HEK293 (cell line): ENCODE measurements around the gene MTTP.

ENCODE experiments used
- CTCF ChIA-PET: fragments of 350-600 bp; formaldehyde crosslinking; extraction: SDS; loops from one replicate; lab custom pipeline; 2021; ENCODE audit warnings: antibody characterized with exemption; lab: Yijun Ruan, JAX
- POLR2A ChIA-PET: fragments of 300-600 bp; formaldehyde crosslinking; extraction: SDS; loops from one replicate; lab custom pipeline; 2020; ENCODE audit warnings: antibody characterized with exemption, inconsistent platforms; lab: Yijun Ruan, JAX
- H3K27ac ChIP-seq: fragments of 200-500 bp; sonication (Bioruptor generic); 2 replicates; pipeline ENCODE4 v1.5.1; 2014; ENCODE audit warnings: low read depth, low read length, control low read depth, inconsistent platforms; ENCODE audit errors: extremely low read depth
- H3K36me3 ChIP-seq, 2 experiments: fragments of 200-500 bp in 1 of 2; sonication (Bioruptor generic) in 1 of 2; 1 replicate in 1 of 2; 2 replicates in 1 of 2; pipeline ENCODE4 v1.5.1; 2014 to 2017; ENCODE audit warnings: inconsistent platforms in 2 of 2, low read length in 2 of 2; ENCODE audit not compliant: control insufficient read depth in 2 of 2, insufficient read depth in 1 of 2
- H3K4me1 ChIP-seq: fragments of 200-500 bp; sonication (Bioruptor generic); 2 replicates; pipeline ENCODE4 v1.5.1; 2014; ENCODE audit warnings: mild to moderate bottlenecking, low read length, inconsistent platforms; ENCODE audit not compliant: control insufficient read depth, insufficient read depth
- H3K4me3 ChIP-seq: 2 replicates; pipeline ENCODE4 v1.5.1; 2011; ENCODE audit warnings: low read depth, mild to moderate bottlenecking, control low read depth, low read length, moderate library complexity
- H3K9me3 ChIP-seq: fragments of 200-500 bp; sonication (Bioruptor generic); 2 replicates; pipeline ENCODE4 v1.5.1; 2014; ENCODE audit warnings: low read depth, low read length, inconsistent platforms; ENCODE audit not compliant: control insufficient read depth, insufficient read depth
- GLIS1 ChIP-seq: fragments of 450-650 bp; formaldehyde crosslinking; IDR thresholded peaks from 2 replicates; pipeline ENCODE4 v1.5.1; 2016; ENCODE audit warnings: missing biosample characterization, missing genetic modification characterization
- KLF10 ChIP-seq: fragments of 450-650 bp; IDR thresholded peaks from 2 replicates; pipeline ENCODE4 v1.5.1; 2018; ENCODE audit warnings: missing biosample characterization, mild to moderate bottlenecking, missing genetic modification characterization
- PRDM1 ChIP-seq: fragments of 450-650 bp; formaldehyde crosslinking; IDR thresholded peaks from 2 replicates; pipeline ENCODE4; 2016; ENCODE audit warnings: missing biosample characterization, missing genetic modification characterization
- SP2 ChIP-seq: fragments of 450-650 bp; formaldehyde crosslinking; IDR thresholded peaks from 2 replicates; pipeline ENCODE4 v1.5.1; 2016; ENCODE audit warnings: missing biosample characterization, missing genetic modification characterization
- SP7 ChIP-seq: fragments of 450-650 bp; formaldehyde crosslinking; IDR thresholded peaks from 2 replicates; pipeline ENCODE4 v1.5.1; 2016; ENCODE audit warnings: missing biosample characterization, missing genetic modification characterization
- ZBTB21 ChIP-seq: fragments of 450-650 bp; formaldehyde crosslinking; IDR thresholded peaks from 2 replicates; pipeline ENCODE4 v1.5.1; 2017; ENCODE audit warnings: missing biosample characterization, missing genetic modification characterization
- ZNF19 ChIP-seq: fragments of 450-650 bp; formaldehyde crosslinking; IDR thresholded peaks from 2 replicates; pipeline ENCODE4; 2016; ENCODE audit warnings: missing biosample characterization, missing genetic modification characterization, low read depth
- ZNF23 ChIP-seq: fragments of 450-650 bp; formaldehyde crosslinking; IDR thresholded peaks from 2 replicates; pipeline ENCODE4 v1.5.1; 2016; ENCODE audit warnings: missing biosample characterization, missing genetic modification characterization, borderline replicate concordance
- ZNF248 ChIP-seq: fragments of 450-650 bp; formaldehyde crosslinking; IDR thresholded peaks from 2 replicates; pipeline ENCODE4 v1.5.1; 2017; ENCODE audit warnings: missing biosample characterization, missing genetic modification characterization
- ZNF48 ChIP-seq: fragments of 450-650 bp; formaldehyde crosslinking; IDR thresholded peaks from 2 replicates; pipeline ENCODE4 v1.5.1; 2016; ENCODE audit warnings: missing biosample characterization, missing genetic modification characterization
- ZNF521 ChIP-seq: fragments of 450-650 bp; formaldehyde crosslinking; IDR thresholded peaks from 2 replicates; pipeline ENCODE4 v1.5.1; 2017; ENCODE audit warnings: missing biosample characterization, mild to moderate bottlenecking, missing genetic modification characterization
- ZNF555 ChIP-seq: fragments of 450-650 bp; formaldehyde crosslinking; conservative IDR thresholded peaks from 2 replicates; pipeline ENCODE4 v1.5.1; 2017; ENCODE audit warnings: missing biosample characterization, mild to moderate bottlenecking, missing genetic modification characterization, inconsistent platforms
- ZNF558 ChIP-seq: fragments of 450-650 bp; formaldehyde crosslinking; IDR thresholded peaks from 2 replicates; pipeline ENCODE4 v1.5.1; 2016; ENCODE audit warnings: missing biosample characterization, missing genetic modification characterization
- ZNF560 ChIP-seq: fragments of 450-650 bp; formaldehyde crosslinking; IDR thresholded peaks from 2 replicates; pipeline ENCODE4 v1.5.1; 2017; ENCODE audit warnings: missing biosample characterization, missing genetic modification characterization, borderline replicate concordance
- ZNF776 ChIP-seq: fragments of 450-650 bp; formaldehyde crosslinking; IDR thresholded peaks from 2 replicates; pipeline ENCODE4 v1.5.0; 2017; ENCODE audit warnings: missing biosample characterization, missing genetic modification characterization, borderline replicate concordance
- TF ChIP-seq, protein P1 (sequence below): fragments of 450-650 bp; formaldehyde crosslinking; IDR thresholded peaks from 2 replicates; pipeline ENCODE4 v1.5.1; 2016; ENCODE audit warnings: missing biosample characterization, missing genetic modification characterization
- TF ChIP-seq, protein P2 (sequence below): fragments of 450-650 bp; formaldehyde crosslinking; optimal IDR thresholded peaks from 2 replicates; pipeline ENCODE3; 2016; ENCODE audit warnings: missing biosample characterization, mild to moderate bottlenecking, missing genetic modification characterization
- TF ChIP-seq, protein P3 (sequence below): fragments of 450-650 bp; formaldehyde crosslinking; IDR thresholded peaks from 2 replicates; pipeline ENCODE4 v1.5.1; 2016; ENCODE audit warnings: missing biosample characterization, missing genetic modification characterization, borderline replicate concordance
- TF ChIP-seq, protein P4 (sequence below): fragments of 450-650 bp; formaldehyde crosslinking; conservative IDR thresholded peaks from 2 replicates; pipeline ENCODE4 v1.5.1; 2016; ENCODE audit warnings: low read depth, missing biosample characterization, missing genetic modification characterization

The MTTP gene

DNA sequence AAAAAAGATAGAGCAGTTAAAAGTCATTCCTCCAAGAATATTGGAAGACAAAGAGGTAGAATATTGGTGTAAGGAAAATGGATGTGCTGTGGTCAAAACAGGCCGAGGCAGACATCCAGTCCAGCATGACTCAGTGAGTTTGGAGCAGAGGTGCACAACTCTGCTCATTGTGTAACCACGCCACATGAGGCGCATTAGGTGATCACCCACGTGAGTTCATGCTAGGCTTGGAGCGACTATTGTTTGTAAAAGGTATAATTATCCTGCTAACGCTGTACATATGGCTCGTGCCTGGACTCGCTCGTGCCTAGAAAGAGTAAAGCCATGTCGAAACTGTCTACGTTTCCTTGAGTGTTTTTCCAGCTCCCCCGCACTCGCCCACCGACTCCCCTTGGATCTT lies 59.1 kb downstream of the MTTP start:
- TF ChIP-seq ZNF248 (tag by site-specific recombination), result no peak
- TF ChIP-seq, protein P1, sequence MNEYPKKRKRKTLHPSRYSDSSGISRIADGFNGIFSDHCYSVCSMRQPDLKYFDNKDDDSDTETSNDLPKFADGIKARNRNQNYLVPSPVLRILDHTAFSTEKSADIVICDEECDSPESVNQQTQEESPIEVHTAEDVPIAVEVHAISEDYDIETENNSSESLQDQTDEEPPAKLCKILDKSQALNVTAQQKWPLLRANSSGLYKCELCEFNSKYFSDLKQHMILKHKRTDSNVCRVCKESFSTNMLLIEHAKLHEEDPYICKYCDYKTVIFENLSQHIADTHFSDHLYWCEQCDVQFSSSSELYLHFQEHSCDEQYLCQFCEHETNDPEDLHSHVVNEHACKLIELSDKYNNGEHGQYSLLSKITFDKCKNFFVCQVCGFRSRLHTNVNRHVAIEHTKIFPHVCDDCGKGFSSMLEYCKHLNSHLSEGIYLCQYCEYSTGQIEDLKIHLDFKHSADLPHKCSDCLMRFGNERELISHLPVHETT (tag by site-specific recombination), result no peak
- TF ChIP-seq SP7, result no peak
- TF ChIP-seq KLF10 (tag by site-specific recombination), result no peak
- no peak for TF ChIP-seq ZNF776
- no peak for TF ChIP-seq ZNF19
- Histone ChIP-seq H3K36me3 (no peaks in the 10 kb centered on the region), H3K9me3 (no peaks in the 10 kb centered on the region), H3K4me3 (no peak overlapping the region), H3K27ac (no peak overlapping the region), H3K4me1 (no peaks in the 10 kb centered on the region)
- POLR2A ChIA-PET, result no interaction called here
- CTCF ChIA-PET, result no interaction called here

DNA sequence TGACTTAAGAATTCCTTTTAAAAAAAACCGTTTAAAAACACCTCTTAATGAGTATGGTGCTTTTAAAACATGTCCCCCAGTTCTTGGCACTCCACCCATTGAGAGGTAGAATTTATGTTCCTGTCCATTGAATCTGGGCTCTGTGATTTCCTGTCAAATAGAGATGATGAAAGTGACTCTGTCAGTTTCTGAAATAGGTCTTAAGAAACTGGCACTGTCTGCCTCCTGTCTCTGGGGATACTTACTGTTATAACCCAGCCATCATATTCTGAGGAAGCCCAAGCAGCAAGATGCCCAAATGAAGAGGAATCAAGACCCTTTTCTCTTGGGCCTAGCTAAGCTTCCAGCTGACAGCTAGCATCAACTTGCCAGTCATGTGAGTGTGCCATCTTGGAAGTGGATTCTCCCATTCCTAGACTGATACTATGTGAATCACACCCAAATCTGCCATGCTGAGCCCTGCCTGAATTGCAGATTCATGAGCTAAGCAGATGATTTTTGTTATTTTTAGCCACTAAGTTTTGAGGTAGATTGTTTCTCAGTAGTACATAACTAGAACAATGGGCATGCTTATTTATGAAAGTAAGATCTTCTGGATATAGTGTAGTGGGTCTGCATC lies 60.2 kb downstream of the MTTP start:
- Histone ChIP-seq H3K27ac (no peak overlapping the region), H3K36me3 (no peaks in the 10 kb centered on the region)
- TF ChIP-seq ZNF558 (tag by site-specific recombination) (no peak), ZNF48 (tag by site-specific recombination) (no peak), ZBTB21 (no peak), GLIS1 (no peak), ZNF521 (tag by site-specific recombination) (no peak)
- TF ChIP-seq, protein P2, sequence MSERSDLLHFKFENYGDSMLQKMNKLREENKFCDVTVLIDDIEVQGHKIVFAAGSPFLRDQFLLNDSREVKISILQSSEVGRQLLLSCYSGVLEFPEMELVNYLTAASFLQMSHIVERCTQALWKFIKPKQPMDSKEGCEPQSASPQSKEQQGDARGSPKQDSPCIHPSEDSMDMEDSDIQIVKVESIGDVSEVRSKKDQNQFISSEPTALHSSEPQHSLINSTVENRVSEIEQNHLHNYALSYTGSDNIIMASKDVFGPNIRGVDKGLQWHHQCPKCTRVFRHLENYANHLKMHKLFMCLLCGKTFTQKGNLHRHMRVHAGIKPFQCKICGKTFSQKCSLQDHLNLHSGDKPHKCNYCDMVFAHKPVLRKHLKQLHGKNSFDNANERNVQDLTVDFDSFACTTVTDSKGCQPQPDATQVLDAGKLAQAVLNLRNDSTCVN (tag by site-specific recombination), result no peak
- TF ChIP-seq, all 188 proteins: peak for 0
- Histone ChIP-seq H3K4me3 (no peak overlapping the region), H3K4me1 (no peaks in the 10 kb centered on the region), H3K9me3 (no peaks in the 10 kb centered on the region)
- ChIA-PET POLR2A (no interaction called here), CTCF (no interaction called here)

DNA sequence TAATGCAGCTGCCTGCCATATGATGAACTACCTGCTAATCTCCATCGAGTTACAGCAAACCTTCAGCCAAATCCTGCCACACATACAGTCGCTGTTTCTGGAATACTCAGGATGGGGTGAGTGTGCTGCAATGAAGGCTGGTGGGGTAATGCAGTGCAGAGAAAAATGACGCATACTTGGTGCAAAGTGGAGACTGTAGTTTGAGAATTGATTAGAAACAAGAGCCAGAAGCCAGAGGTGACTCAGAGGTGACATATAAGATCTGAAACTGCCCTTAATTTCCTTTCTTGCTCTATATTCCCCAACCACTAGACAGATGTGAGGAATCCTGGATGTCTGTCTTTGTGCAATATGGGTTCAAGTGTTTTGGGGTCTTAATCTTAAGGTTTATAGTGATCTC lies 61.0 kb downstream of the MTTP start:
- no peak overlapping the region for H3K27ac ChIP-seq
- H3K4me1 ChIP-seq, result no peaks in the 10 kb centered on the region
- H3K36me3 ChIP-seq, result no peaks in the 10 kb centered on the region
- TF ChIP-seq SP2 (tag by site-specific recombination) (no peak), ZNF23 (tag by site-specific recombination) (no peak), ZNF555 (no peak), PRDM1 (no peak), ZNF560 (tag by site-specific recombination) (no peak)
- TF ChIP-seq, protein P3, sequence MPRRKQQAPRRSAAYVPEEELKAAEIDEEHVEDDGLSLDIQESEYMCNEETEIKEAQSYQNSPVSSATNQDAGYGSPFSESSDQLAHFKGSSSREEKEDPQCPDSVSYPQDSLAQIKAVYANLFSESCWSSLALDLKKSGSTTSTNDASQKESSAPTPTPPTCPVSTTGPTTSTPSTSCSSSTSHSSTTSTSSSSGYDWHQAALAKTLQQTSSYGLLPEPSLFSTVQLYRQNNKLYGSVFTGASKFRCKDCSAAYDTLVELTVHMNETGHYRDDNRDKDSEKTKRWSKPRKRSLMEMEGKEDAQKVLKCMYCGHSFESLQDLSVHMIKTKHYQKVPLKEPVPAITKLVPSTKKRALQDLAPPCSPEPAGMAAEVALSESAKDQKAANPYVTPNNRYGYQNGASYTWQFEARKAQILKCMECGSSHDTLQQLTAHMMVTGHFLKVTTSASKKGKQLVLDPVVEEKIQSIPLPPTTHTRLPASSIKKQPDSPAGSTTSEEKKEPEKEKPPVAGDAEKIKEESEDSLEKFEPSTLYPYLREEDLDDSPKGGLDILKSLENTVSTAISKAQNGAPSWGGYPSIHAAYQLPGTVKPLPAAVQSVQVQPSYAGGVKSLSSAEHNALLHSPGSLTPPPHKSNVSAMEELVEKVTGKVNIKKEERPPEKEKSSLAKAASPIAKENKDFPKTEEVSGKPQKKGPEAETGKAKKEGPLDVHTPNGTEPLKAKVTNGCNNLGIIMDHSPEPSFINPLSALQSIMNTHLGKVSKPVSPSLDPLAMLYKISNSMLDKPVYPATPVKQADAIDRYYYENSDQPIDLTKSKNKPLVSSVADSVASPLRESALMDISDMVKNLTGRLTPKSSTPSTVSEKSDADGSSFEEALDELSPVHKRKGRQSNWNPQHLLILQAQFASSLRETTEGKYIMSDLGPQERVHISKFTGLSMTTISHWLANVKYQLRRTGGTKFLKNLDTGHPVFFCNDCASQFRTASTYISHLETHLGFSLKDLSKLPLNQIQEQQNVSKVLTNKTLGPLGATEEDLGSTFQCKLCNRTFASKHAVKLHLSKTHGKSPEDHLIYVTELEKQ (tag by site-specific recombination), result no peak
- TF ChIP-seq, protein P4, sequence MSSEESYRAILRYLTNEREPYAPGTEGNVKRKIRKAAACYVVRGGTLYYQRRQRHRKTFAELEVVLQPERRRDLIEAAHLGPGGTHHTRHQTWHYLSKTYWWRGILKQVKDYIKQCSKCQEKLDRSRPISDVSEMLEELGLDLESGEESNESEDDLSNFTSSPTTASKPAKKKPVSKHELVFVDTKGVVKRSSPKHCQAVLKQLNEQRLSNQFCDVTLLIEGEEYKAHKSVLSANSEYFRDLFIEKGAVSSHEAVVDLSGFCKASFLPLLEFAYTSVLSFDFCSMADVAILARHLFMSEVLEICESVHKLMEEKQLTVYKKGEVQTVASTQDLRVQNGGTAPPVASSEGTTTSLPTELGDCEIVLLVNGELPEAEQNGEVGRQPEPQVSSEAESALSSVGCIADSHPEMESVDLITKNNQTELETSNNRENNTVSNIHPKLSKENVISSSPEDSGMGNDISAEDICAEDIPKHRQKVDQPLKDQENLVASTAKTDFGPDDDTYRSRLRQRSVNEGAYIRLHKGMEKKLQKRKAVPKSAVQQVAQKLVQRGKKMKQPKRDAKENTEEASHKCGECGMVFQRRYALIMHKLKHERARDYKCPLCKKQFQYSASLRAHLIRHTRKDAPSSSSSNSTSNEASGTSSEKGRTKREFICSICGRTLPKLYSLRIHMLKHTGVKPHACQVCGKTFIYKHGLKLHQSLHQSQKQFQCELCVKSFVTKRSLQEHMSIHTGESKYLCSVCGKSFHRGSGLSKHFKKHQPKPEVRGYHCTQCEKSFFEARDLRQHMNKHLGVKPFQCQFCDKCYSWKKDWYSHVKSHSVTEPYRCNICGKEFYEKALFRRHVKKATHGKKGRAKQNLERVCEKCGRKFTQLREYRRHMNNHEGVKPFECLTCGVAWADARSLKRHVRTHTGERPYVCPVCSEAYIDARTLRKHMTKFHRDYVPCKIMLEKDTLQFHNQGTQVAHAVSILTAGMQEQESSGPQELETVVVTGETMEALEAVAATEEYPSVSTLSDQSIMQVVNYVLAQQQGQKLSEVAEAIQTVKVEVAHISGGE, result no peak
- ChIA-PET POLR2A (no interaction called here), CTCF (no interaction called here)
- H3K9me3 ChIP-seq, result no peaks in the 10 kb centered on the region
- no peak overlapping the region for H3K4me3 ChIP-seq
